ENCODE data around the gene ATG101. TPM values are rescaled to one million over a fixed set of nuclear protein-coding genes. Genes with fewer than 3 reads are reported as not detected.

The ATG101 gene
- total RNA-seq, 4 donors from 2014 or later = 33.6 to 65.5 (median 52.6) TPM

- DNase-seq (ENCODE audit: low spot score) (no peak), ATAC-seq (ENCODE audit: low FRiP score) (peak; percentile 55)
Measured at GRCh38 chr12:52119398-52120254, 49.8 kb downstream of the ATG101 start.

GRCh38 chr12:52120951-52121823 is 51.4 kb downstream of the ATG101 start:
- no peak for ATAC-seq (ENCODE audit: low FRiP score)
- no peak for DNase-seq (ENCODE audit: low spot score)
- no peak for TF ChIP-seq CTCF (IDR thresholded peaks at IDR 0.05)

More at GRCh38 chr12:52119398-52120254, 49.8 kb downstream of the ATG101 start:
- TF ChIP-seq CTCF (IDR thresholded peaks at IDR 0.05) = no peak

- DNase-seq (ENCODE audit: low spot score) (peak; percentile 52), ATAC-seq (ENCODE audit: low FRiP score) (no peak)
- no peak for TF ChIP-seq CTCF (IDR thresholded peaks at IDR 0.05)
Measured at GRCh38 chr12:52121824-52122539, 52.2 kb downstream of the ATG101 start.

GRCh38 chr12:52122540-52122871 is 52.7 kb downstream of the ATG101 start:
- no peak for ATAC-seq (ENCODE audit: low FRiP score)

GRCh38 chr12:52122904-52123303 is 53.1 kb downstream of the ATG101 start:
- no peak for TF ChIP-seq CTCF (IDR thresholded peaks at IDR 0.05)
- no peak for DNase-seq (ENCODE audit: low spot score)
- no peak for ATAC-seq (ENCODE audit: low FRiP score)

More at GRCh38 chr12:52122540-52122871, 52.7 kb downstream of the ATG101 start:
- no peak for TF ChIP-seq CTCF (IDR thresholded peaks at IDR 0.05)
- no peak for DNase-seq (ENCODE audit: low spot score)

- TF ChIP-seq CTCF (IDR thresholded peaks at IDR 0.05) = no peak
- DNase-seq (ENCODE audit: low spot score) (no peak), ATAC-seq (ENCODE audit: low FRiP score) (no peak)
Measured at GRCh38 chr12:52123487-52124186, 53.9 kb downstream of the ATG101 start.
